CD4-positive, alpha-beta T cell (primary cell): ENCODE results near the gene PLAC9. TPM values are rescaled to one million over a fixed set of nuclear protein-coding genes. Genes with fewer than 3 reads are reported as not detected.
A peak's percentile ranks its signal among the peaks of the same experiment; 100 is the strongest.

ENCODE experiments used
- ATAC-seq: fragments of 200-7000 bp; cut with Tn5 transposase; one replicate; pipeline ENCODE4 v1.10.0; 2022; ENCODE audit warnings: mild to moderate bottlenecking; ENCODE audit not compliant: poor library complexity
- CTCF ChIA-PET: fragments of 350-600 bp; sonication (Branson Sonifier 250); formaldehyde crosslinking; loops from one replicate; lab custom pipeline; 2021; ENCODE audit warnings: antibody characterized with exemption, inconsistent platforms; lab: Charles Lee
- POLR2A ChIA-PET: fragments of 350-600 bp; sonication (Branson Sonifier 250); formaldehyde crosslinking; loops from one replicate; lab custom pipeline; 2021; ENCODE audit warnings: antibody characterized with exemption, inconsistent platforms; lab: Charles Lee
- DNase-seq, 14 experiments: peaks; one replicate each; pipeline ENCODE4 v3.0.0-alpha.2; 2013 to 2020; ENCODE audit warnings: mixed read lengths in 2 of 14
- H3K27ac ChIP-seq, 2 donors: one replicate each; pipeline versions ENCODE4 v1.5.1 to v1.7.0; 2013; ENCODE audit warnings: low read length in 2 of 2, low read depth in 1 of 2, mild to moderate bottlenecking in 1 of 2
- H3K27me3 ChIP-seq, 2 experiments: 1 replicate in 1 of 2; 2 replicates in 1 of 2; pipeline versions ENCODE4 v1.6.1 to v1.7.0; 2013; ENCODE audit warnings: low read length in 2 of 2, control low read depth in 1 of 2, mild to moderate bottlenecking in 1 of 2, moderate library complexity in 1 of 2; ENCODE audit not compliant: insufficient read depth in 2 of 2, control insufficient read depth in 1 of 2
- H3K36me3 ChIP-seq: one replicate; pipeline ENCODE4 v1.6.1; 2013; ENCODE audit warnings: low read length, control low read depth; ENCODE audit not compliant: insufficient read depth
- H3K4me1 ChIP-seq: one replicate; pipeline ENCODE4 v1.6.1; 2013; ENCODE audit warnings: low read length, control low read depth; ENCODE audit not compliant: insufficient read depth
- H3K4me3 ChIP-seq: one replicate; pipeline ENCODE4 v1.5.1; 2013; ENCODE audit warnings: mild to moderate bottlenecking, low read length, moderate library complexity
- H3K9me3 ChIP-seq, 2 experiments: 1 replicate in 1 of 2; 2 replicates in 1 of 2; pipeline versions ENCODE4 v1.6.1 to v1.7.0; 2013; ENCODE audit warnings: low read length in 2 of 2, mild to moderate bottlenecking in 2 of 2, control low read depth in 1 of 2, moderate library complexity in 1 of 2; ENCODE audit not compliant: control insufficient read depth in 1 of 2, insufficient read depth in 1 of 2
- H3K27ac Mint-ChIP-seq: one replicate; pipeline ENCODE4 v1.8.0; 2020; ENCODE audit warnings: mixed read lengths
- H3K27me3 Mint-ChIP-seq: one replicate; pipeline ENCODE4 v1.8.0; 2021; ENCODE audit warnings: mixed read lengths
- H3K36me3 Mint-ChIP-seq: one replicate; pipeline ENCODE4 v1.8.0; 2021; ENCODE audit warnings: low read depth, mixed read lengths
- H3K4me1 Mint-ChIP-seq: one replicate; pipeline ENCODE4 v1.8.0; 2021; ENCODE audit warnings: low read depth, mixed read lengths
- H3K4me3 Mint-ChIP-seq: one replicate; pipeline ENCODE4 v1.8.0; 2020; ENCODE audit warnings: mild to moderate bottlenecking, mixed read lengths
- H3K9me3 Mint-ChIP-seq: one replicate; pipeline ENCODE4 v1.8.0; 2020; ENCODE audit warnings: mixed read lengths
- CTCF ChIP-seq: fragments of 200-600 bp; IDR thresholded peaks from one replicate; pipeline ENCODE4 v1.8.0; 2022; ENCODE audit warnings: antibody characterized with exemption, mild to moderate bottlenecking
- intact Hi-C, 2 experiments: fragments of 100-400 bp; cut with DNase I in 1 of 2; cut with micrococcal nuclease in 1 of 2; formaldehyde crosslinking; loops; one replicate each; pipeline versions ENCODE4 v1.15.1 to v1.9.0; 2023 to 2025; cut with DNase I, micrococcal nuclease
- total RNA-seq, 174 experiments: library from RNA in 2 of 174; stranded (reverse) in 2 of 174; gene quantifications; one replicate each; pipeline ENCODE4 v1.2.3 and lab custom pipeline; 2021 to 2026

Gene PLAC9
- total RNA-seq, 2 experiments from 2014 or later: not detected

- DNase-seq (no peak), ATAC-seq (no peak)
- H3K4me1 ChIP-seq: peaks cover 64% of the 10 kb centered on the region
- Mint-ChIP-seq H3K27ac (no peak overlapping the region), H3K4me3 (no peak overlapping the region), H3K4me1 (peaks cover 41% of the 10 kb centered on the region), H3K9me3 (no peaks in the 10 kb centered on the region), H3K36me3 (peaks cover 61% of the 10 kb centered on the region), H3K27me3 (no peaks in the 10 kb centered on the region)
- POLR2A ChIA-PET: interaction anchor here (1.9 kb wide), 1 partner anchor 13 kb away, joined by 6 read pairs; no protein-coding TSS in a partner anchor
- intact Hi-C loops: no loop called here
- H3K27me3 ChIP-seq: no peaks in the 10 kb centered on the region
- no peaks in the 10 kb centered on the region for H3K9me3 ChIP-seq
- no peak overlapping the region for H3K4me3 ChIP-seq
- no peak overlapping the region for H3K27ac ChIP-seq
- peaks cover 68% of the 10 kb centered on the region for H3K36me3 ChIP-seq
- no peak for TF ChIP-seq CTCF
- CTCF ChIA-PET: no interaction called here
Measured at GRCh38 chr10:80174641-80175395, 42.3 kb downstream of the PLAC9 start.

GRCh38 chr10:80176526-80176925 lies 44.0 kb downstream of the PLAC9 start:
- peaks cover 51% of the 10 kb centered on the region for H3K4me1 Mint-ChIP-seq
- POLR2A ChIA-PET: interaction anchor here (0.9 to 1.5 kb wide), 3 partner anchors 11 to 32 kb away, joined by 3 to 4 read pairs (median 3); no protein-coding TSS in a partner anchor
- H3K4me1 ChIP-seq: peaks cover 74% of the 10 kb centered on the region
- ATAC-seq (no peak), DNase-seq (no peak)
- peaks cover 64% of the 10 kb centered on the region for H3K36me3 ChIP-seq
- no peaks in the 10 kb centered on the region for H3K9me3 Mint-ChIP-seq
- peak overlapping the region; percentile 76 for H3K27ac Mint-ChIP-seq
- CTCF ChIA-PET: interaction anchor here (1.0 to 1.9 kb wide), 2 partner anchors 26 to 32 kb away, joined by 3 to 4 read pairs; no protein-coding TSS in a partner anchor
- peaks cover 60% of the 10 kb centered on the region for H3K36me3 Mint-ChIP-seq
- no peaks in the 10 kb centered on the region for H3K27me3 ChIP-seq
- TF ChIP-seq CTCF: no peak
- H3K4me3 ChIP-seq: no peak overlapping the region
- H3K27me3 Mint-ChIP-seq: no peaks in the 10 kb centered on the region
- no peak overlapping the region for H3K27ac ChIP-seq
- no peaks in the 10 kb centered on the region for H3K9me3 ChIP-seq
- intact Hi-C loops: no loop called here
- H3K4me3 Mint-ChIP-seq: no peak overlapping the region

GRCh38 chr10:80177781-80178636 lies 45.5 kb downstream of the PLAC9 start:
- DNase-seq (no peak), ATAC-seq (no peak)
- Mint-ChIP-seq H3K4me3 (no peak overlapping the region), H3K27me3 (no peaks in the 10 kb centered on the region), H3K4me1 (peaks cover 66% of the 10 kb centered on the region), H3K9me3 (no peaks in the 10 kb centered on the region), H3K27ac (peak overlapping the region; percentile 76), H3K36me3 (peaks cover 58% of the 10 kb centered on the region)
- CTCF ChIA-PET: interaction anchor here (1.9 kb wide), 1 partner anchor 27 kb away, joined by 4 read pairs; no protein-coding TSS in a partner anchor
- Histone ChIP-seq H3K27ac (no peak overlapping the region), H3K36me3 (peaks cover 51% of the 10 kb centered on the region), H3K9me3 (no peaks in the 10 kb centered on the region), H3K27me3 (no peaks in the 10 kb centered on the region), H3K4me3 (no peak overlapping the region), H3K4me1 (peaks cover 66% of the 10 kb centered on the region)
- intact Hi-C loops: no loop called here
- no peak for TF ChIP-seq CTCF
- POLR2A ChIA-PET: interaction anchor here (2.5 kb wide), 1 partner anchor 10 kb away, joined by 11 read pairs; no protein-coding TSS in a partner anchor
